T47D (cell line): ENCODE measurements around the gene ZNF462.
"Not testable (repeated sequence)": the region's sequence is repeated elsewhere in the genome, so short reads cannot be mapped to it uniquely, and the experiment has no call there.

ENCODE experiments used
- DNase-seq, 2 experiments: peaks; one replicate each; pipeline versions ENCODE4 v3.0.0 to v3.0.0-alpha.2; 2011 to 2012; ENCODE audit warnings: low read depth in 1 of 2, low spot score in 1 of 2
- JUND ChIP-seq: IDR thresholded peaks from 2 replicates; pipeline ENCODE4 v1.6.1; 2012; ENCODE audit warnings: low read depth
- in situ Hi-C: cut with HindIII; loops from 2 replicates; pipeline ENCODE4 v1.10.0; 2016; ENCODE audit warnings: low sequenced_read_pairs, low pct_unique_long_range_greater_than_20kb

ZNF462 gene

GRCh38 chr9:106883626-106884190, 20.7 kb downstream of the ZNF462 start:
- DNase-seq, result peak in 1 of 2 experiments; percentile 50
- TF ChIP-seq JUND, result no peak
- in situ Hi-C loops, result no loop called here

GRCh38 chr9:106885451-106885850, 22.5 kb downstream of the ZNF462 start:
- TF ChIP-seq JUND, result no peak
- in situ Hi-C loops, result no loop called here
- DNase-seq, result no peak

- no peak for TF ChIP-seq JUND
- DNase-seq, result no peak
- in situ Hi-C loops, result no loop called here
Observed at GRCh38 chr9:106886111-106887046, 23.4 kb downstream of the ZNF462 start.

GRCh38 chr9:106887066-106887465, 24.1 kb downstream of the ZNF462 start:
- no peak for DNase-seq
- in situ Hi-C loops, result no loop called here

GRCh38 chr9:106889061-106889590, 26.2 kb downstream of the ZNF462 start:
- in situ Hi-C loops, result no loop called here
- DNase-seq, result no peak
- no peak for TF ChIP-seq JUND

More at GRCh38 chr9:106887066-106887465, 24.1 kb downstream of the ZNF462 start:
- no peak for TF ChIP-seq JUND

- in situ Hi-C loops, result no loop called here
- no peak for TF ChIP-seq JUND
- DNase-seq, result no peak
Observed at GRCh38 chr9:106890608-106891007, 27.6 kb downstream of the ZNF462 start.

GRCh38 chr9:106891286-106891685, 28.3 kb downstream of the ZNF462 start:
- no peak for DNase-seq
- no peak for TF ChIP-seq JUND
- in situ Hi-C loops, result no loop called here

- TF ChIP-seq JUND, result peak; percentile 96
- peak; percentile 55 to 94 for DNase-seq
- in situ Hi-C loops, result no loop called here
Observed at GRCh38 chr9:106892632-106893031, 29.7 kb downstream of the ZNF462 start.

- in situ Hi-C loops, result no loop called here
- no peak for DNase-seq
- no peak for TF ChIP-seq JUND
Observed at GRCh38 chr9:106893088-106893487, 30.1 kb downstream of the ZNF462 start.

GRCh38 chr9:106896695-106897094, 33.7 kb downstream of the ZNF462 start:
- in situ Hi-C loops, result no loop called here
- no peak for TF ChIP-seq JUND
- no peak for DNase-seq

- no peak for TF ChIP-seq JUND
- in situ Hi-C loops, result no loop called here
- no peak for DNase-seq
Observed at GRCh38 chr9:106897236-106897635, 34.3 kb downstream of the ZNF462 start.

GRCh38 chr9:106897751-106898150, 34.8 kb downstream of the ZNF462 start:
- TF ChIP-seq JUND, result no peak
- in situ Hi-C loops, result no loop called here
- no peak for DNase-seq

GRCh38 chr9:106900523-106900922, 37.6 kb downstream of the ZNF462 start:
- DNase-seq, in situ Hi-C loops: not testable (repeated sequence)
